ENCODE data around the gene PRPF6.
A peak's percentile ranks its signal among the peaks of the same experiment; 100 is the strongest.
"Not testable (repeated sequence)": the region's sequence is repeated elsewhere in the genome, so short reads cannot be mapped to it uniquely, and the experiment has no call there.

The PRPF6 gene

DNA sequence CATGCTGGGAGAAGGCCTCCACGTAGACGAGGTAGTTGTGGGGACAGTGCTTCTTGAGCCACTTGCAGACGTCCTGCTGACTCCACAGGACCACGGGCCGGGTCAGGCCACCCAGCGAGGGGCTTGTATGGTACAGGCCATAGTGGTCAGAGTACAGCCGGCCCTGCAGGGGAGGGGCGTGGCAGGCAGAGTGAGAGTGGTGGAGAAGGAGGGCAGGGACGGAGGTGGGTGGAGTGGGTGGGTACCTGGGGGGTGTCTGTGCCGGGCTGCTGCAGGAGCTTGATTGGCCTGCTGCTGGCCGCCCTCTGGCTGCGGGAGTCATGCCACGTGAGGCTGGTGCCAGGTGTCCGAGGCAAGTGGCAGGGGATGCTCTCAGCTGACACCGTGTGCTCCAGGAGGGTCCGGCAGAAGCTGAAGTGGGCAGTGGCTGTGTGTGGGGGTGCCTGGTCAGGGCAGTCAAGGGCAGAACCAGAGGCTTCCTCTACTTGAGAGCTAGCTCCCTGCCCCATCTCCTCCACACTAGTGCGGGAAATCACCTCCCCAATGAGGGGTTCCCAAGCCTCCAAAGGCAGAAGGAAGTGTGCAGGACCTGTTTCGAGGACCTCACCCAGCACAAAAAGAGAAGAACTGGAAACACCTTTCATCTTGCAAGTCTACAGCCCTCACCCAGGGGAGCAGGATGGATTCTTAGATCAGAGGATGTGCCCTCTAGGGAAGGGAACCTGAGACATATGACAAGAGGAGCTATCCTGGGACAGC is 3.8 kb upstream of the PRPF6 start:
- DNase-seq = no peak

GRCh38 chr20:63977739-63978276 is 3.1 kb upstream of the PRPF6 start:
- no peak for DNase-seq

- DNase-seq = peak; percentile 38
These were observed 2.4 kb upstream of the PRPF6 start for GRCh38 chr20:63978319-63979228.

DNA sequence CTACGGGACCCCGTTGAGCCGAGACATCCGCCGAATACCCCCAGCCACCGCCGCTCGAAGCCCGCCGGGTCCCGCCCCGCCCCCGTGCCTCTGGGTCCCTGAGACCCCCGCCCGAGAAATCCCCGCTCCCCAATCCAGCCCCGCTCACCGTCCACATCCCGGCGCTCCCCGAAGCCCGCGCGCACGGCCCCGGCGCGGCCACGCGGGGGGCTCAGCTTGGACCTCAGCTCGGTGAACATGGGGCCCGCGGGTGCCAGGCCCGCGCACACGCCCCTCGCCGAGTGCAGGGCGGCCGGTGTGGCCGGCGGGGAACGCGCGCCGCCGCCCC is 1.7 kb upstream of the PRPF6 start:
- no peak for DNase-seq

DNA sequence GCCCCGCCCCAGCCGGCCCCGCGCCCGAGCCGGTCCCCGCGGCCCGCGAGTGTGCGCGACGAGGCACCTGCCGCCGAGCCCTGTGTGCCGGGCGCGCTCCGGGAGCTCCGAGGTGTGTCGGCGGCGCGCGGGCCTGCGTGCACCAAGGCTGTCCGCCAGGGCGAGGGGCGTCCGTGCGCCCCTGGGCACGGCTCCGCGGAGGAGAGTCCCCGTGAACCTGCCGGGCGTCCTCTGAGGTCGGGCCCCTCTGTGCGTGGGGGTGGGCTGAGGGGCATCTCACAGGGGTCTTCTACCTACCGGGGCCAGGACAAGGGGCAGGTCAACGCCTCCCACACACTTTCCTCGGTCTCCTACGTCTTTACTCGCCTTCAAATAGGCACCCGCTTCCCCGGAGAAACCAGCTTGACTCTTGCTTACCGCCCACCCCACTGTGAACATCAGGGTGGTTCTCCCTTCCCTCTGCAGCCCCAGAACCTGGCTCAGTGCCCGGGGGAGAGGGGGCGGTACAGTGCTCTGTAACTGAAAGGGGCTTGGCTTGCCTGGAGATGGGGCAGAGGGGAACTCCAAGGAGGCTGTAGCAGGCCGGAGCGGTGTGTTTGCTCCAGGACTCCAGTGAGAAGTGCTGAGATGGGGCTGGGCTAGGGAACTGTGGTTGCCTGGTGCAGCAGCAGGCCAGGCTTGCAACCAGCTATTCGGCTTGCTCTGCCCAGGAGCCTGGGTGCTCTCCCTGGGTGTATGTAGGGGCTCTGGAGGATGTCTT is 1.2 kb upstream of the PRPF6 start, which contains the start of gene SAMD10:
SAMD10 (minus strand) TSS at position 86 of the 760 bp plus-strand sequence. CDS start 175 bp downstream, outside the sequence.
- no peak for DNase-seq

GRCh38 chr20:63980317-63980805 is 571 bp upstream of the PRPF6 start:
- peak; percentile 19 for DNase-seq

- no peak for DNase-seq
These were observed 2.0 kb downstream of the PRPF6 start for GRCh38 chr20:63982937-63983336.

- no peak for DNase-seq
These were observed 20.0 kb downstream of the PRPF6 start for GRCh38 chr20:64000906-64001305.

DNA sequence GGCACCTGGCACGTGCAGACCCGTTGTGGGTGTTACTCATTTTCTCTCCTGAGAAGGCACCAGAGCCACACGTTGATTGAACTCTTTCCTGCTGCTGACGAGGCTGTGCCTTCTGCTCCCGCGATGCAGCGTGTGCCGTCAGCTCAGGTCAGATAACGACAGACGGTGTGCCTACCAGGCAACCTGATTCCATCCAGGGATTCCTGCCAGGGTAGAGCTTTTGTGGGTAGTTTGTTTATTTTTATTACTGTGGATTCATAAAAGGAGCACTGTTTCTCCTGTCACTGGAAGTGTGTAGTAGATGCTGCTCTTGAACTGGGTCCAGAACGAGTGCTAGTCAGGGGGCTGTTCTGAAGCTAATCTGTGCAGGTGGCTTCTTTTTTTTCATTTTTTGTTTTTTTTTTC is 20.7 kb downstream of the PRPF6 start:
- DNase-seq = peak; percentile 27

DNA sequence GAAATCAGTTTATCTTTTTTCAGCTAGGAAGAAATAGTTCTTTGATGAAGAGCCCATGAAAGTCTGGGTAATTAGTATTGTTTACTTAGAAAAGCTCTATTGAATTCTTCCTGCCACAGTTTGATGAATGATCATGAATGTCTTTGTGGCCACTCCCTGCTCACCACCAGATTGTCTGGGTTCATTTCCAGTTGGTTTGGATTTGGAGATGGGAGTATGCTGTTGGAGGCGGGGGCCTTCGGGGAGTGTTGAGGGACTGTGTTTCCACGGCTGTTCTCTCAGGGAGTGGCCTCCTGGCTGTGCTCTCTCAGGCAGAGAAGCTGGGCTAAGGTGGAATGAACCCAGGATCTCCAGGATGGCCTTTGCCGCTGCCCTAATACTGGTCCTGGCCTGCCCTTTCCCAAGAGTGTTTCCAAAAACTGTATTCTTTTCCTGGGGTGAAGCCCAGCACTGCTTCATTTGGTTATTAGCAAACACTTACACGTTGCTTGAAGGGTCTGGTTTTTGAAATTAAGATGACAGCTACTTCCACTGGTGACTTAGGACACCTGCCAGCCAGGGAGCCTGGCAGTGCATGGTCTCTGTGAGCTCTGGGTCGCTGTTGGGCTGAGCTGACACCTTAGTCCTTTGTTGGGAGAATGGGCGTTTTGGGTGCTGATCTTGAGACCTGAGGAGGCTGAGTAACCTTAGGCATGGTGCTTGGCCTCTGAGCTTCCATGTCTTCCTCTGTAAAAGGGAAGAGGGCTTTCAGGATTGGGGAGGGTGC is 23.2 kb downstream of the PRPF6 start:
- DNase-seq = no peak

DNA sequence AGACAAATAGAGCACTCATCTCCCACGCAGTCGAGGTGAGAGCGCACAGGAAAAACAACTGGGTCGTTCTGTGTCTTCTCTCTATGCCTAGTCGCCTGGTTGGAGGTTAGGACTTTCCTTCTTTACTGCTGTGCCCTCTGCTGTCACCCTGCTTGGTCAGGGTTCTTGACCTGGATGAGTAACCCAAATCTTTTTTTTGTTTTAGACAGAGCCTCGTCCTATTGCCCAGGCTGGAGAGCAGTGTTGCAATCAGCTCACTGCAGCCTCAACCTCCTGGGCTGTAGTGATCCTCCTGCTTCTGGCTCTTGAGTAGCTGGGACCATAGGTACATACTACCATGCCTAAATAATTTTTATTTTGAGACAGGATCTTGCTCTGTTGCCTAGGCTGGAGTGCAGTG is 24.5 kb downstream of the PRPF6 start:
- no peak for DNase-seq

- DNase-seq = no peak
These were observed 25.6 kb downstream of the PRPF6 start for GRCh38 chr20:64006490-64006889.

DNA sequence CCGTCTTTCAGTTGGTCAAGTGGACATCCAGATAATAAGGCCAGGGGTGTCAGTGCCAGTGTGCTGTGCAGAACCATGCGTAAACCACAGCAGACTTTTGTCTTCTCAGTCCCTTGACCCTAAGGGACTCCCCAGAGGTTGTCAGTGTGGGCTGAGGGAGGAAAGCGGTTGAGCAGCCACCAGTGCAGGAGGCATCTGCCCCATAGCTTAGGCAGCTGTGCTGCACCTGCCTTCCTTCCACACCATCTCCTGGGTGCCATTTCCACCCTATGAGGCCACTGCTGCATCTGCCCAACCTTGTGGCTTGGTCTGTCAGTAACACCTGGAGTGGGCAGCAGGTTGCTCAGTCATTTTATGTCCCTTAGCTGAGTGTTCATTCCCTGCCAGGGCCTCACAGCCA is 26.0 kb downstream of the PRPF6 start:
- DNase-seq = no peak

DNA sequence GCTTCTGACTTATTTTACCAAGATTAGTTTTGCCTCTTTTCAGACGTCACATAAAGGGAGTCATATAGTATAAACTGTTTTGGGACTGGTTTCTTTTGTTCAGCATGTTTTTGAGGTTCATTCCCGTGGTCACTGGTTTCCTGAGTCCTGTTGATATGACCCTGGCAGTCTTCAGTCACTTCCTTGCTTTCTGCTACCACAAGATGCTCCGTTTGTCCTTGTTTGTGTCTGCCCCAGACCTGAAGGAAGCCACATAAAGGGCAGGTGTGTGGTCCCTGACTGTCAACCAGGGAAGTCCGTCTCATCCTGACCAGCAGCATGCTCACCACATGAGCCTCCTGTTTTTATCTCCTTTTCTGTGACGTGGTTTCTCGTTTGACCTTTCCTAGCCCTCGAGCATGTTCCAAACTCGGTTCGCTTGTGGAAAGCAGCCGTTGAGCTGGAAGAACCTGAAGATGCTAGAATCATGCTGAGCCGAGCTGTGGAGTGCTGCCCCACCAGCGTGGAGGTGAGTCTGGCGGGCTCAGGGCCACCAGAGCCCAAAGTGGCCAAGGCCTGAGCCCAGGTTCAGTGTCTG is 29.0 kb downstream of the PRPF6 start:
- DNase-seq = no peak

GRCh38 chr20:64010711-64011237 is 29.8 kb downstream of the PRPF6 start:
- no peak for DNase-seq

GRCh38 chr20:64011366-64011779 is 30.4 kb downstream of the PRPF6 start:
- DNase-seq = no peak

GRCh38 chr20:64012385-64013154 is 31.6 kb downstream of the PRPF6 start:
- DNase-seq = not testable (repeated sequence)

DNA sequence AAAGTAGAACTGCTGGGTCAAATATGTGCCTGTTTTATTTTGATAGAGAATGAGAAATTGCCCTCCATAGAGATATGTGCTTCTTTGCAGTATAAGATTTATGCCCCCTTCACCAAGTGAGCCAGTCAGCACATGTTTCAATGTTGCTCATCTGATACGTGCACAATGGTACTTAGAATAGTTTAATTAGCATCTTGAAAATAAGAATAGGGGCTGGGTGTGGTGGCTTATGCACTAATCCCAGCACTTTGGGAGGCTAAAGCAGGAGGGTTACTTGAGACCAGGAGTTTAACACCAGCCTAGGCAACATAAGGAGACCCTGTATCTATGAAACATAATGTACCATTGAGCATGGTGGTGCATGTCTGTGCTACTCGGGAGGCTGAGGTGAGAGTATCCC is 34.7 kb downstream of the PRPF6 start:
- DNase-seq = no peak

GRCh38 chr20:64021124-64021975 is 40.4 kb downstream of the PRPF6 start:
- no peak for DNase-seq
